Hepatocyte (in vitro differentiated cells): Measurements from ENCODE around the gene KDM1B.

ENCODE experiments used
- CTCF ChIP-seq: fragments of 200-600 bp; sonication (generic); IDR thresholded peaks from 2 replicates; pipeline ENCODE4 v1.5.1; 2016; ENCODE audit warnings: antibody characterized with exemption, mild to moderate bottlenecking; ENCODE audit not compliant: poor library complexity
- EZH2 ChIP-seq: fragments of 200-600 bp; sonication (generic); IDR thresholded peaks from 2 replicates; pipeline ENCODE4 v1.6.1; 2016; ENCODE audit warnings: antibody characterized with exemption, mild to moderate bottlenecking, borderline replicate concordance
- EZH2phosphoT487 ChIP-seq: fragments of 200-600 bp; sonication (generic); IDR thresholded peaks from one replicate; pipeline ENCODE4 v1.6.1; 2018; ENCODE audit warnings: antibody characterized with exemption, mild to moderate bottlenecking, low read depth, moderate library complexity; ENCODE audit not compliant: unreplicated experiment, severe bottlenecking

DNA sequence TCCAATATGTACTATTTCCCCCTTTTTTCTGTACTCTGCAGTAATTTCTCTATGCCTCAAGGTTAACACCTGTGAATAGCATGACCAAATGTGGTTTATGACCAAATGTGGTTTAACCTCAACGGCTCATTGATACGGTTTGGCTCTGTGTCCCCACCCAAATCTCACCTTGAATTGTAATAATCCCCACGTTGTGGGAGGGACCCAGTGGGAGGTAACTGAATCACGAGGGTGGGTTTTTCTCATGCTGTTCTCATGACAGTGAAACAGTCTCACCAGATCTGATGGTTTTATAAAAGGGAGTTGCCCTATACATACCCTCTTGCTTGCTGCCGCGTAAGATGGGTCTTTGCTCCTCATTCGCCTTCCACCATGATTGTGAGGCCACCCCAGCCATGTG, 90.4 kb downstream of the KDM1B start:
- TF ChIP-seq CTCF (no peak), EZH2 (no peak), EZH2phosphoT487 (no peak)
